ENCODE data around the gene HTR3D. TPM values are rescaled to one million over a fixed set of nuclear protein-coding genes. Genes with fewer than 3 reads are reported as not detected.
"Not testable (repeated sequence)": the region's sequence is repeated elsewhere in the genome, so short reads cannot be mapped to it uniquely, and the experiment has no call there.

The HTR3D gene
- total RNA-seq, 1 donor from 2014 or later = not detected

DNA sequence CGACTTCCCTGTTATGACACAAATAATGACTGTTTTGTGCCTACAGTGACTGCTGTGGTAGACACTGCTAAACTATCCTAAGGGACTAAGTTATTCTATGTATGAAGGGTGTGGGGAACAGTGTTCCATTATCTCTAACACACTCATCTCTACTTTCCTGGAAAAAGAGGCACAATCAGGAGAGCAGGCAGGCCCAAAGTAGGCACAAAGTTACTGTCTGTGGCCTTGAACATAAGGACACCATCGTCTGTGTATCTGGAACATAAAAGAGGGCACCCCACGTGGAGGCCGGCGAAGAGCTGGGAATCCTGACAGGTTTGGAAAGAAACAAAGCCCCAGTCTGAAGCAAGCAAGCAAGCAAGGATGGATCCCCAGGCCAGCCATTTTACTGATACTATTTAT is 15.4 kb upstream of the HTR3D start:
- no peak for DNase-seq (ENCODE audit: low read depth)

DNA sequence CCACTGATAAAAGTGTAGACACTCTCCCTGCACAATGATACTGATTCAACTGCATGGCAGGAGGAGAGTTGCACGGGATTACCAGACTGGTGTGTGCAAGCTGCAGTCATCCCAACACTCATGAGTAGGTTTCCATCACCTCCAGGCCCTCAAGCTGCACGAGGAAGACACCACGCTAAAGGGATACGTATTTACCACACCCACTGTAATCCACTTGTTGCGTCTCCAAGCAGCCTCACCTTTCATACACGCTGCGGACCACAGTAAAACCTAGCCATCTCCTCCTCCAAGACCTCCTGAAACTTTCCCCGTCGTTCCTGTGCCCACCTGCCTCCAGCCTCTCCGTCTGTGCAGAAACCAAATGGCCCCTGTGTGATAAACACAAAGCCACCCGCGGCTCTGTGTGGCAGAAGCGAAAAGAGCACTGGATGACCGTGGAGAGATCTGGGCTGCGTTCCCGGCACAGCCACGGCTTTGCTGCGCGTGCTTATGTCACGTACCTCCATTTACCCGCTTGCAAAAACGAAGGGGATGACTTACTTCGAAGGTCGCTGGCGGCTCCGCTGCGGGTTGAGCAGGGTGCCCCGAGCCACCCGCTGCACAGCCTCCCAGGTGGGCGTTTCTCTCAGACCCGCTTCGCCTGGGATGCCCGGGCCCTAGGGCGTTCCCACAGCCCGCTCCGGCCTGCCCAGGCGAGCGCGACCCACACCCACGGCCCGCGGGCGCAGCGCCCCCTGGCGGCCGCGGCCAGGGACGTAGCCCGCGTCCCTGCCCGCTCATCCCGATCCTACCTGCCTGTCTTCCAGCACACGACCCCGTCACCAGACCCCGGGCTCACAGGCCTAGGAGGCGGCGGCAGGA is 14.5 kb upstream of the HTR3D start:
- peak; percentile 65 for DNase-seq (ENCODE audit: low read depth)

DNA sequence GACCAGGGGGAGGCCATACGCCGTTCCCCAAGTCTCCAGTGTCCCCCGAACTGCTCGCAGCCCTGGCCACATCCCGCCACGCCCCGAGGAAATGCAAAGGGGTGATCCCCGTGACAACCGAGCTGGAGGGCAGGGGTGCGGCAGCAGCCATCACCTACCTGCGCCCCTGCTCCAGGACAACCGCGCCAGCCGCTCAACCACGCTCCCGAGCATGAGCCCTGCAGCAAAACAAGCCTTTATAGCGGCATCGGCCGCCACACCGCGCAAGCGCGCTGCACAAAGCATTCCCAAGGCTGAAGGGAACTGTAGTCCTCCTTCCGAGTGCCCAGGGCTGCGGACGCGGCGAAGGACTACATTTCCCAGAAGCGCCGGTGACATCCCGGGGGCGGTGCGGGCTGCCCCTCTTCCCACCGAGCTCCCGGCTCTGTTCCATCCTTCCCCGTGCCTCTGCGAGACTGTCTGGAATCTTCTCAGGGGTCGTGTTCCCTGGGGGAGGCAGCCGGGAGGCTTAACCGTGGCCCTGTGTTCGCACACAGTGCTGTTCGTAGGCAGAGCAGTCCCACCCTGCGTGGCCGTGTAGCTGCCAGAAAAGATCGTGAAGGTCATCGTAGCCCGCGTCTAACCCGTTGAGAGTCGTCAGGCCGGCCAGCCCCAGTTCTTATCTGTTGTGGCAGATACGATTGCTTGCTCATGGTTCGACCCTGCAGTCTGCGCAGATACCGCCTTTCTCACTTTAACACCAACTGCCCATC is 13.7 kb upstream of the HTR3D start, which contains the start of gene ABCC5:
Gene ABCC5 (minus strand): TSS at position 213 of the 752 bp plus-strand sequence. CDS start 3,492 bp downstream, outside the sequence.
- peak; percentile 96 for DNase-seq (ENCODE audit: low read depth)

DNA sequence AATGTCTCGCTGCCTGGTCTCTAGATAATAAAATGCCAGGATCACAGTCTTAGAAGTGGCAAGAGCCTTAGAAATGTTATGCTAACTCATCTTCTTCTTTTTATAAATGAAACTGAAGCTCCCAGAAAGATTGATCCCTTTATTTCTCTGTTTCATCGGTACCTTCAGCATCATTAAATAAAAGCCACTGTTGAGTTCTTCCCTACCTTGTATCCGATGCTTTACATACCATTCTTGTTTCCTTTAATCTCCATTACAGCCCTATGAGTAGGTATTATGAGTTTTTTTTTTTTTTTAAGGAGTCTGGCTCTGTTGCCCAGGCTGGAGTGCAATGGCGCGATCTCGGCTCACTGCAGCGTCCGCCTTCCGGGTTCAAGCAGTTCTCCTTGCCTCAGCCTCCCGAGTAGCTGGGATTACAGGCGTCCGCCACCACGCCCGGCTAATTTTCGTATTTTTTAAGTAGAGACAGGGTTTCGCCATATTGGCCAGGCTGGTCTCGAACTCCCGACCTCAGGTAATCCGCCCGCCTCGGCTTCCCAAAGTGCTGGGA is 13.0 kb upstream of the HTR3D start:
- no peak for DNase-seq (ENCODE audit: low read depth)

DNA sequence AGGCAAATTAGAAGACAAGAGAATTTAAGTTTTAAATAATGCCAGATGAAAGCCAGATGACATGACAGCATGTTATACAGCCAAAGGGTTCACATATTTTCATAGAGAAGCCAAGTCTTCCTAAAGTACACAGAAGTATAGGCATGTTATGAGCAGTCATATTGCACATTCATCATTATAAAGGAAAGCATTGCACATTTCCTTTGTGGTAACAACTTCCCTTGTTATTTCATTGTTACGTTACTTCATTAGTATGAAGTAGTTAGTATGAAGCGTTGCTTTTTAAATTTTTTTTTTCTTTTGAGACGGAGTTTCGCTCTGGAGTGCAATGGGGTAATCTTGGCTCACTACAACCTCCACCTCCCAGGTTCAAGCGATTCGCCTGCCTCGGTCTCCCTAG is 9.2 kb upstream of the HTR3D start:
- no peak for DNase-seq (ENCODE audit: low read depth)

DNA sequence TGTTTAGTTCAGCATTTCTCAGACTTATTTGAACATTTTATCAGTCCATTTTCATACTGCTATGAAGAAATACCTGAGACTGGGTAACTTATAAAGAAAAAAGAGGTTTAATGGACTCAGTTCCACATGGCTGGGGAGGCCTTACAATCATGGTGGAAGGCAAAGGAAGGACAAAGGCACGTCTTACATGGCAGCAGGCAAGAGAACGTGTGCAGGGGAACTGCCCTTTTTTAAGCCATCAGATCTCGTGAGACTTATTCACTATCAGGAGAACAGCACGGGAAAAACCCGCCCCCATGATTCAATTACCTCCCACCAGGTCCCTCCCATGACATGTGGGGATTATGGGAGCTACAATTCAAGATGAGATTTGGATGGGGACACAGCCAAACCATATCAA is 6.3 kb upstream of the HTR3D start:
- DNase-seq (ENCODE audit: low read depth) = not testable (repeated sequence)

DNA sequence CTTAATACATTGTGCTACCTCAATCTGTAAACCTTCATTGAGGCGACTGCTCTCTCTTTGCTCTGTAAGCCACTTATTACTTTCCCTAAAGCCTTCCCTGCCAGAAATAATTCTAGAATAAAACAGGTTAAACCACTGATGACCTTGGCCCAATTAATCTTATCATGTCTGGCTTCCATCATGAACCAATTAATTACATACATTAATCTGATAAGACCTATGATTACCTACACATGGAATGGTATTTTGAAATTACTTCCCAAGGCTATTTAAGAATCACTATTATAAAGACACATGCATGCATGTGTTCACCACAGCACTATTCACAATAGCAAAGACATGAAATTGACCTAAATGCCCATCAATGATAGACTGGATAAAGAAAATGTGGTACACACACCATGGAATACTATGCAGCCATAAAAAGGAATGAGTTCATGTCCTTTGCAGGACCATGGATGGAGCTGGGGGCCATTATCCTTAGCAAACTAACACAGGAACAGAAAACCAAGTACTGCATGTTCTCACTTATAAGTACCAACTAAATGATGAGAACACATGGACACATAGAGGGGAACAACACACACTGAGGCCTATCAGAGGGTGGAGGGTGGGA is 3.2 kb upstream of the HTR3D start:
- DNase-seq (ENCODE audit: low read depth) = not testable (repeated sequence)

DNA sequence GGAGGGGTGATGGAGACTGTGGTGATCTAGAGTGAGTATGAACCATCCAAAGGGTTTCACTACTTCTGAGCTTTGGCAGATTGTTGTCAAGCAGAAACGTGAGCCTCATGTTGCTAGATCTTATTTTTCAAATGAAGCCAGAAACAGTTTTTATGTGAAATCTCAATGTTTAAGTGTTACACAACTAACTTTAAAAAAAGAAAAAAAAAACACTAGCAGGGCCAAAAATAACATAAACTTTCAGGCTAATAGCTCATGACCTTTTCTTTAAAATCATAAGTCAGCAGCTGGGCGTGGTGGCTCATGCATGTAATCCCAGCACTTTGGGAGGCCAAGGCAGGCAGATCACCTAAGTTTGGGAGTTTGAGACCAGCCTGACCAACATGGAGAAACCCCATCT is 2.1 kb upstream of the HTR3D start:
- DNase-seq (ENCODE audit: low read depth) = no peak

DNA sequence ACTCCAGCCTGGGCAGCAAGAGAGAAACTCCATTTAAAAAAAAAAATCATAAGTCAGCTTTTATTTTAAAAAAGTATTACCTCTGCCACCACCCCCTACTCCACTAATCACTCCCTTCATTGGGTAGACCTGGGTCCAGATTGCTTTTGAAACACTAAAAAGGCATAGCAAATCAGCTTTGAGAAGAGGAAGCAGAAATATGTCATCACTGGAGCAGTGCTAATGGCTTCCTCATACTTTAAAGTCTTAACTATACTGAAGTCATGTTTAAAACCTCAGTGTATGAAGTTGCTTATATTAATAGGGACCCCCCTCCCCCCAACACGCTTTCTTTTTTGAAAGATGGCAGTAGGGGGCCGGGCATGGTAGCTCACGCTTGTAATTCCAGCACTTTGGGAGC is 1.0 kb upstream of the HTR3D start:
- no peak for DNase-seq (ENCODE audit: low read depth)

DNA sequence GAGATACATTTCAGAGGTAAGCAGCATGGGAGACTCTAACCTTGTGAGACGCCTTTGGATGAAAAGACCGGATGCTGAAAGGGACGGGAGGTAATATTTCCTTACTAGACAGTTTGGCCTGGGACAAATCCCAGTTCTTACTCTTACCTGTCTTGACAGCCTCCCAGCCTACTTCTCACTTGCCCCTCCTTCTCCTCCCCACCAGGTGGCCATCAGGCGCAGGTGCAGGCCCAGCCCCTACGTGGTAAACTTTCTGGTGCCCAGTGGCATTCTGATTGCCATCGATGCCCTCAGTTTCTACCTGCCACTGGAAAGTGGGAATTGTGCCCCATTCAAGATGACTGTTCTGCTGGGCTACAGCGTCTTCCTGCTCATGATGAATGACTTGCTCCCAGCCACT is 6.3 kb downstream of the HTR3D start:
- no peak for DNase-seq (ENCODE audit: low read depth)

DNA sequence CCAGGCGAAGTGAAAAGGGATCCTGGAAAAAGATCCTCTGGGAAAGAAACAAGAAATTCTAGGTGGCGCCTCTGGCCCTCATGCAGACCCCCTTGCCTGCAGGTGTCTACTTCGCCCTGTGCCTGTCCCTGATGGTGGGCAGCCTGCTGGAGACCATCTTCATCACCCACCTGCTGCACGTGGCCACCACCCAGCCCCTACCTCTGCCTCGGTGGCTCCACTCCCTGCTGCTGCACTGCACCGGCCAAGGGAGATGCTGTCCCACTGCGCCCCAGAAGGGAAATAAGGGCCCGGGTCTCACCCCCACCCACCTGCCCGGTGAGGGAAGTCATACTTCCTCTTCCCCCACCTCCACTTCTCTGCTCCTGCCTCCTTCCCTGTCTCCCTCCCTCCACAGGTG is 6.8 kb downstream of the HTR3D start:
- DNase-seq (ENCODE audit: low read depth) = not testable (repeated sequence)

DNA sequence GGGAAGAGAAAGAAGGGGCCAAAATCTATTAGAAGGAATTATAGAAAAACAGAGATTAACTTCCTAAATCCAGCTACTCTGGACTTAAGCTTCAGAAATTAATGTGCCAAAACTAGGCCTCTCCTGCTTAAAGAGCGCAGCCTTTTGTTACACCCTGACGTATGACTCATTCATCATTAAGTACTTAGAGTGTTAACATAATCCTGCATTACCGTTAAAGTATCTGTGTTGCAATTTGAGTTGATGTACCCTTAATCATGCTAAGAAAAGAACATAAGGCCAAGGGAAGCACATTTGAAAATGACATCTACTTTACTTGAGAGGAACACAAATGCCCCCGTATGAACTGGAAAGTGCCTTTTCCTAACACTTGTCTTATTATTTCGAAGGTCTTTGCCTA is 7.9 kb downstream of the HTR3D start:
- DNase-seq (ENCODE audit: low read depth) = no peak

DNA sequence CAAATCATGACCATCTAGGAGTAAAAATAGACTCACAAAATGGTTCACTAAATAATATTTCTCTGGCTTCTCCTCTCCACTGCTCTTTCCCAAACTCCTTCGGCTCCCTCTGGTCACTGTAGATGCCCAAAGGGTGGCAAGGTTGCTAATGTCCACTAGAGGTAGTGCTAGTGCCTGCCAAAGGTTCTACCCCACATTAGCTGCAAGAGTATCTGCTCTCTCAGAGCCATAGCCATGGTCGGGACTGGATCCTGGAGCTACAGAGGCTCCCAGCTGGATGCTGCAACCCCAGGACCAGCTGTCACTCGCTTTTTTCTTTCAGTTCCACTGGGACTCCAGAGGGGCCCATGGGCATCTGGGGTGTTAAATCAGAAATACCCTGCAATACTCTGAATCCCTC is 8.5 kb downstream of the HTR3D start:
- peak; percentile 73 for DNase-seq (ENCODE audit: low read depth)

DNA sequence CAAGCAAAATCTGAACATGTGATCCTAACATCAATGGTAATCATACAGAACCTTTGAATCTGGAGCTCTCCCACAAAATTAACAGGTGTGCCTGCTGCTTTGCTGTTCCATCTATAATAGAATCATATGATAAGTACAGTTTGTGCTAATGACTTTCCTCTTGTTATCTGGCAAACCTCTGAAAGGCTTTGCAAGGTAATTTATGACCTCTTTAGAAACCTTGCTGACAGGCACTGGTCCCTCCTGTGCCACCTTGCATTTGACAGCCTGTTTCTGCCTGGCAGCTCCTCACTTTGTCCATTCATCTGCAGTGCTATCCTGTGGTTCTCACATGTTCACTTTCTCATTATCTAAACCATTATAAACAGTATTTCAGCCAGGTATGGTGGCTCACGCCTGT is 11.1 kb downstream of the HTR3D start:
- no peak for DNase-seq (ENCODE audit: low read depth)

DNA sequence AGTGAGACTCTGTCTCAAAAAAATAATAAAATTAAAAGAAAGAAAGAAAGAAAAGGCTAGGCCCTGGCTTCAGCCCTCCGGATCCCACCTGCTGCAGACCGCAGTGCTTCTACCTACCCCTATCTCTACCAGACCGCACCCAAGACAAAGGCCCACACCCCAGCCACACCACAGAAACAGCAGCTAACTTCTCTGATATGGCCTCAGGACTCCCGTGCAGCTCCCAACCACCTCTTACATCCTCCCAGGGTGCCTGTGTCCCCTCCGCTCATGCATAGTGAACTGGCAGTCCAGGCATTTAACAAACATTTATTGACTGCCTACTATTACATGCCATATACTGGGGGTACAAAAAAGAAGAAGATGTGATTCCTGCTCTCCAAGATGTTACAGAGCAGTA is 14.5 kb downstream of the HTR3D start:
- no peak for DNase-seq (ENCODE audit: low read depth)

DNA sequence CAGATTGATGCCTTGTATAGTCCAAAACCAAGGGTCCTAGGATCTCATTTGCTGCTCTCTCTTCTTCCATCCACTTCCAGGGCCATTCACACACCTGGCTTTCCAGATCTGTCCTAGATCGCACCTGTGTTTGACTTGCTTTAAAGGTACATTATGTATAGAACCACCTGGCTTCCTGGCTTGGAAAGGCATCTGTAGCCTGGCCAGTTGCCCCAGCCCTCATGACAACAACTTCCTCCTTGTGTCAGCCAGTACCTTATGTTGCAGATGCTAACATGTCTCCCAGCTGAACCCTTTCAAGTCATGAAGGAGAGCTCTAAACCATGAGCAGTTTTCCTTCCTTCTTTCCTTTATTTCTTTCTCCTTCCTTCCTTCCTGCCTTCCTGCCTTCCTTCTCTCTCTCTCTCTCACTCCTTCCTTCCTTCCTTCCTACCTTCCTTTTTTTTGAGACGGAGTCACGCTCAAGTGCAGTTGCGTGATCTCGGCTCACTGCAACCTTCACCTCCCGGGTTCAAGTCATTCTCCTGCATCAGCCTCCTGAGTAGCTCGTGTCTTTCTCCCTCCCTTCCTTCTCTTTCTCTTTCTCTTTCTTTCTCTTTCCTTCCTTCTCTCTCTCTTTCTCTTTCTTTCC is 18.8 kb downstream of the HTR3D start:
- no peak for DNase-seq (ENCODE audit: low read depth)

DNA sequence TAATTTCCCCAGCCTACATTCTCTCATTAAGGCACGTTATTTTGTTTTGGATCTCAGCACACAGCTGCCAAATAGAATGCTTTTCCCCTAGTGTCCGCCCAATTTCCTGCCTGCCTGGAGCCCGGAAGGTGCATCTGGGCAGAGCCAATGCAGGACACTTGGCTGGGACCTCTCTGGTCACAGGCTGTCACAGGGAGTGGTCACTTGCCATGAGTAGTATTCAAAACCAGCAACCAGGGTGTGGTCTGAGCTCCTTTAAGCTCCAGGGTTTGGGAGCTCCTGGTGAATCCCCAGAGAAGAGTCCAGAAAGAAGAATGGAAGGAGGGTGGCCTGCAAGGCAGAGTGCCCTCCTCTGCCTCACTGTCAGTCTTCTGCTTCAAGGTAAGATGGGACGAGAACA is 21.2 kb downstream of the HTR3D start, which contains the start of gene HTR3C:
Gene HTR3C (plus strand): TSS at position 281 of the 400 bp plus-strand sequence. CDS start 34 bp downstream, at position 315.
- no peak for DNase-seq (ENCODE audit: low read depth)

DNA sequence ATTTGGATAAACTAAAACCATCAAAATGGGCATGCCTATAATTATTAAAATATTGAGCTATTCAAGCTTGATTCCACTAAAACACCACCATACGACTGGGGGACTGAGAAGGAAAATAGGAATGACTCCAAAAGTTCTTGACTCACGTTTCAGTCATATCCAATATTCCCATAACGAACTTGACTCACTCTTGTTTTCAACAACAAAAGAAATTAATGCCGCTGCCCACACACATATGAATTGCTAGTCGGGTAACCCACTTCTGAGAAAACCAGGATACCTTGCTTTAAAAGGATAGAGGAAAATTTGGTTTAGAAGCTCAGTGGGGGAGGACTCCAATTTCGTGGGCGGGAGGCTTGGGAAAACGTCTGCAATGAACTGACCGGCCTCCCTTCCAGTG is 26.5 kb downstream of the HTR3D start:
- DNase-seq (ENCODE audit: low read depth) = peak; percentile 25

DNA sequence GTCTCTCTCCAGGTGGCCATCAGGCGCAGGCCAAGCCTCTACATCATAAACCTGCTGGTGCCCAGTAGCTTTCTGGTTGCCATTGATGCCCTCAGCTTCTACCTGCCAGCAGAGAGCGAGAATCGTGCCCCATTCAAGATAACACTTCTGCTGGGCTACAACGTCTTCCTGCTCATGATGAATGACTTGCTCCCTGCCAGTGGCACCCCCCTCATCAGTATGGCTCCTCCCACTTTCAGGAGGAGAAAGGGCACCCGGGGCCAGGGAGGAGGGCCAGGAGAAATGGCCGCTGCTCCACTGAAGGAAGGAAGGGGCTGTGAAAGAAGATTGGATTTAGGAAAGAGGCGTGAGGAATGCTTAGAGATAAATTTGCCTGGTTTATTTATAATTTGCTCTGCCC is 27.9 kb downstream of the HTR3D start:
- no peak for DNase-seq (ENCODE audit: low read depth)

DNA sequence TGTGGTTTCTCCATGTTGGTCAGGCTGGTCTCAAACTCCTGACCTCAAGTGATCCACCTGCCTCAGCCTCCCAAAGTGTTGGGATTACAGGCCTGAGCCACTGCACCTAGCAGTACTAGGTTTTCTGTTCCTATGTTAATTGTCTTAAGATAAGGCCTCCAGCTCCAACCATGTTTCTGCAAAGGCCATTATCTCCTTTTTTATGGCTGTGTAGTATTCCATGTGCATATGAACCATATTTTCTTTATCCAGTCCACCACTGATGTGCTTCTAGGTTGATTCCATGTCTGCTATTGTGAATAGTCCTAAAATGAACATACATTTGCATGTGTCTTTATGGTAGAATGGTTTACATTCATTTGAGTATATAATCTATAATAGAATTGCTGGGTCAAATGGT is 31.1 kb downstream of the HTR3D start:
- DNase-seq (ENCODE audit: low read depth) = no peak

DNA sequence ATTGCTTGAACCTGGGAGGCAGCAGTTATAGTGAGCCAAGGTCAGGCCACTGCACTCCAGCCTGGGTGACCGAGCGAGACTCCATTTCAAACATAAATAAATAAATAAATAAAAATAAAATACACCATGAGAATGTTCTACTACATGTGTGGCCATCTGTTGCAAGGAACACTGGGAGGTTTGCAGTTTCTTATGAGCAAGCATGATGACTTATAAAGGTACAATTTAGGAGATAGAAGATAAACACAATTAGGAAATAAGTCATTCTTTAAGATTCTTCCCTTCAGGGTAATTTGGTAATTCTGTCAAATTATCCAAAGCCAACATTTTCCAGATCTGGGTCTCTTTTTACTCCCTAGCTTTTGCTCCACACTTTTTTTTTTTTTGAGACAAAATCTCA is 34.7 kb downstream of the HTR3D start:
- no peak for DNase-seq (ENCODE audit: low read depth)

All from myocyte (in vitro differentiated cells).